Kidney epithelial cell (primary cell): ENCODE results near the gene DPP6. TPM values are rescaled to one million over a fixed set of nuclear protein-coding genes. Genes with fewer than 3 reads are reported as not detected.

Source experiments
- DNase-seq: peaks from one replicate; pipeline ENCODE4 v3.0.0-alpha.2; 2010; ENCODE audit warnings: low read depth
- H3K27me3 ChIP-seq: 2 replicates; pipeline ENCODE4 v1.6.0; 2011; ENCODE audit warnings: low read length; ENCODE audit not compliant: control insufficient read depth, insufficient read depth
- H3K36me3 ChIP-seq: 2 replicates; pipeline ENCODE4 v1.5.1; 2011; ENCODE audit warnings: low read length; ENCODE audit not compliant: control insufficient read depth, insufficient read depth
- H3K4me3 ChIP-seq: 2 replicates; pipeline ENCODE4 v1.5.1; 2011; ENCODE audit warnings: low read depth, mild to moderate bottlenecking, control low read depth, low read length
- total RNA-seq: library from RNA; depleted of rRNA; stranded (reverse); fragments of >200 nt; gene quantifications from 2 replicates; pipeline ENCODE4 v1.2.3, GENCODE V29; 2015
- TF ChIP-seq, protein P1 (sequence below): IDR thresholded peaks from 2 replicates; pipeline ENCODE4 v1.5.1; 2011; ENCODE audit warnings: mild to moderate bottlenecking, moderate library complexity, low read length, control low read depth, inconsistent platforms; ENCODE audit not compliant: insufficient read depth, poor library complexity, severe bottlenecking

DPP6 gene
- total RNA-seq, 1 donor from 2014 or later = 0.84 TPM

DNA sequence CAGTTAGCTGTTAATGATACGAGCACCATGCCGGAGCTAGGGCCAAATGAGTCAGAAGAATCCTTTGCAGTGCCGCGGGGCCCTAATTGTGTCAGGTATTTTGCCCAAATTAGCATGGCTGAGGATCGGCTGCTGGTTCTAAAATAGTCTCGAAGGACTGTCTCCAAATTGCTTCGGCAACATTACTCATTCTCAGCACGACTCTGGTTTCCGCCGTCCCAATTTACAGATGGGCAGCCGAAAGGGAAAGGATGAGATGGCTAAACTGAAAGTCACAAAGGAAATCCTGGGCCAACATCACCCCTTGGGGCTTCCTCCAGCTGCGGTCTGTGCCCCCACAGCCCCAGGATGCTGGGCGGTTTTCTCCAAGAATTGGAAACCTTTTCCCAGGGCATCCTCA lies 599.3 kb downstream of the DPP6 start:
- H3K4me3 ChIP-seq = no peak overlapping the region
- H3K36me3 ChIP-seq = no peaks in the 10 kb centered on the region
- no peak for DNase-seq
- no peaks in the 10 kb centered on the region for H3K27me3 ChIP-seq
- TF ChIP-seq, protein P1, sequence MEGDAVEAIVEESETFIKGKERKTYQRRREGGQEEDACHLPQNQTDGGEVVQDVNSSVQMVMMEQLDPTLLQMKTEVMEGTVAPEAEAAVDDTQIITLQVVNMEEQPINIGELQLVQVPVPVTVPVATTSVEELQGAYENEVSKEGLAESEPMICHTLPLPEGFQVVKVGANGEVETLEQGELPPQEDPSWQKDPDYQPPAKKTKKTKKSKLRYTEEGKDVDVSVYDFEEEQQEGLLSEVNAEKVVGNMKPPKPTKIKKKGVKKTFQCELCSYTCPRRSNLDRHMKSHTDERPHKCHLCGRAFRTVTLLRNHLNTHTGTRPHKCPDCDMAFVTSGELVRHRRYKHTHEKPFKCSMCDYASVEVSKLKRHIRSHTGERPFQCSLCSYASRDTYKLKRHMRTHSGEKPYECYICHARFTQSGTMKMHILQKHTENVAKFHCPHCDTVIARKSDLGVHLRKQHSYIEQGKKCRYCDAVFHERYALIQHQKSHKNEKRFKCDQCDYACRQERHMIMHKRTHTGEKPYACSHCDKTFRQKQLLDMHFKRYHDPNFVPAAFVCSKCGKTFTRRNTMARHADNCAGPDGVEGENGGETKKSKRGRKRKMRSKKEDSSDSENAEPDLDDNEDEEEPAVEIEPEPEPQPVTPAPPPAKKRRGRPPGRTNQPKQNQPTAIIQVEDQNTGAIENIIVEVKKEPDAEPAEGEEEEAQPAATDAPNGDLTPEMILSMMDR = no peak

DNA sequence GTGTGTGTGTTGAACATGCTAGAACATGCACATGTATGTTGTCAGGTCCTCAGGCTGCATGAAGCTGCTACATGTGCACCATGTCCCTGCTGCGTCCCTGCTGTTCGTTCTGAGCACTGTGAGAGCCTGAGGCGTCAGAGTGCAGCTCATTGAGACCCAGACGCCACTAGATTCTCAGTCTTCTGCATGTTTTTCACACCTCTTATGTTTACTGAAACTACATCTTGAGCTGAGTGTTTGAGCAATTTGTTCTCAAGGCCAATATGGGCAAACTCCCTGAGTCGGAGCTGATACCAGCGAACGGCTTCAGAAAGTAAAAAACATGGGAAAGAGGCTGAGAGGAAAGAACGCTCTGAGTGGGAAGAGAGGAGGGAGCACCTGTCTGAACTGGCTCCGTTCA lies 600.4 kb downstream of the DPP6 start:
- TF ChIP-seq, protein P1 = no peak
- Histone ChIP-seq H3K4me3 (no peak overlapping the region), H3K27me3 (no peaks in the 10 kb centered on the region), H3K36me3 (no peaks in the 10 kb centered on the region)
- no peak for DNase-seq

DNA sequence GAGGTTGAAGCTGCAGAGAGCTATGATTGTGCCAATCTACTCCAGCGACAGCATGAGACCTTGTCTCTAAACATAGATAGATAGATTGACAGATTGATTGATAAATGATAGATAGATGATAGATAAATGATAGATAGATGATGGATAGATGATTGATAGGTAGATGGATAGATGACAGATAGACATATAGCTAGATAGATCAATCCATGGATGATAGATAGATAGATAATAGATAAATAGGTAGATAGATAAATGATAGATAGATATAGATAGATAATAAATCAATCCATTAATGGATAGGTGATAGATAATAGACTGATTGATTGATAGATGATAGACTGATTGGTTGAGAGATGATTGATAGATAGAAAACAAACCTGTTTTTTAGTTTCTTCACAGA lies 601.1 kb downstream of the DPP6 start:
- no peaks in the 10 kb centered on the region for H3K27me3 ChIP-seq
- DNase-seq = no peak
- TF ChIP-seq, protein P1 = no peak

DNA sequence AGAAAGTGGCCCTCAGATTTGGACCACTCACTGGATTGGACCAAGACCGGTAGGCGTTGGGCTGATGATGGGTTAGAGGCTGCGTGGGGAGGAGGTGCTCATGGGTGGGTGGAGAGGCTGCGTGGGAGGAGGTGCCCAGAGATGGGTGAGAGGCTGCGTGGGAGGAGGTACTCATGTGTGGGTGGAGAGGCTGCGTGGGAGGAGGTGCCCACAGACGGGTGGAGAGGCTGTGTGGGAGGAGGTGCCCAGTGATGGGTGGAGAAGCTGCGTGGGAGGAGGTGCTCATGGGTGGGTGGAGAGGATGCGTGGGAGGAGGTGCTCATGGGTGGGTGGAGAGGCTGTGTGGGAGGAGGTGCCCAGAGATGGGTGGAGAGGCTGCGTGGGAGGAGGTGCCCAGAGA lies 604.4 kb downstream of the DPP6 start:
- H3K36me3 ChIP-seq = no peaks in the 10 kb centered on the region
- DNase-seq = no peak
- TF ChIP-seq, protein P1 = no peak
- H3K4me3 ChIP-seq = no peak overlapping the region
- H3K27me3 ChIP-seq = no peaks in the 10 kb centered on the region

More for the DNA sequence above, 601.1 kb downstream of the DPP6 start:
- Histone ChIP-seq H3K36me3 (no peaks in the 10 kb centered on the region), H3K4me3 (no peak overlapping the region)

DNA sequence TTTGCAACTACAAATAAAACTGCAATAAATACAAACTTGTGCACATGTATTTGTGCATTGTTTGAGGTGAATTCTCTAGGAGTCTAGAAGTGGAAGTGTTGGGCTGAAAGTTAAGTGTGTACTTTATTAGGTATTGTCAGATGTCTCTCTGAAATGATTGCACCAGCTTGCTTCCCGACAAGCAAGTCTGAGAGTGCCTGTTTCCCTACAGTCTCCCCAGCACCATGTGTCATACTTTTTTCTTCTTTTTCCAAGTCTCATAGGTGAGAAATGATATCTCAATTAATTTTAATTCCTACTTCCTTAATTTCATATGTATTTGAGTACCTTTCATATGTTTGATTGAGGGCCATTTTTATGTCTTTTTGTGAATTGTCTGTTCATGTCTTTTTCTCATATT lies 614.6 kb downstream of the DPP6 start:
- H3K4me3 ChIP-seq = no peak overlapping the region

More for the DNA sequence above, 614.6 kb downstream of the DPP6 start:
- no peaks in the 10 kb centered on the region for H3K27me3 ChIP-seq
- H3K36me3 ChIP-seq = no peaks in the 10 kb centered on the region
- DNase-seq = no peak
- TF ChIP-seq, protein P1 = no peak
